ENCODE results near the gene RFESD.

DNA sequence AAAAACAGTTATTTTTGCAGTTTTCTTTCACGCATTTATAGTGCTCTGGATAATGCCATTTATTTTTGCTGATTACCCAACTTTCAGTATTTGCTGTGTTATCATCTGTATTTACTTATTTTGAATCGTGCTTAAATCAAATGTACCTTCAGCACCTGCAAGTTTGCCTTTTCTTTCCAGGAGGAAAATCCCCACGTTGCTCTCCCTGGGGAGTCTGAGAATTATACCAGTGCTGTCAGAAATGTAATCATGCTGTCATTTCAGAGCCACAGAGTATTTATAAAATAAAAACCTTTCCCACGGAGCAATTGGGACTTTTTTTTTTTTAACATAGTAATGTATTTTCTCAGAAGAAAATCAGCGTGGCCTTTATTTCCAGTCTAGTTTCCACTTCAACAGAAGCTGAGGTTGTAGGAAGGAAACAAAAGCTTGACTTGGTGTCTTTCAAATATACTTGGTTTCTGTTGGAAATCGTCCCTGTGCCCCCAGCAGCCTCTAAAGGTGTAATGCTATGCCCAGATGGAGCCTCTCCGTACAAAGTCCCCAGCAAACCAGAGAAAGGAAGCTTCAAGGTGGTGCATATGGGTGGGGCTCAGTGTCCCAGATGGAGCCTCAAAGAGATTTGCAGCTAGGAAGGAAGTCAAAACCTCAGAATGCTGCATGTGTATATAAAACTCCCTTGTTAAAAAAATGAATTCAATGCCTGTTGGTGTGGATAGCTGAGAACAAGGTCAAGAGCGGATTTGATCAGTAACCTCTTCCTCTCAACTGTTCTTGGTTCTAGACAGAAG lies 24.5 kb upstream of the RFESD start:
- TF ChIP-seq SIN3A (conservative IDR thresholded peaks at IDR 0.05 in 1 of 2, IDR thresholded peaks at IDR 0.05 in 1 of 2; ENCODE audit: low read depth in 1 of 2, low read length in 2 of 2) = no peak
- TF ChIP-seq, protein P1, sequence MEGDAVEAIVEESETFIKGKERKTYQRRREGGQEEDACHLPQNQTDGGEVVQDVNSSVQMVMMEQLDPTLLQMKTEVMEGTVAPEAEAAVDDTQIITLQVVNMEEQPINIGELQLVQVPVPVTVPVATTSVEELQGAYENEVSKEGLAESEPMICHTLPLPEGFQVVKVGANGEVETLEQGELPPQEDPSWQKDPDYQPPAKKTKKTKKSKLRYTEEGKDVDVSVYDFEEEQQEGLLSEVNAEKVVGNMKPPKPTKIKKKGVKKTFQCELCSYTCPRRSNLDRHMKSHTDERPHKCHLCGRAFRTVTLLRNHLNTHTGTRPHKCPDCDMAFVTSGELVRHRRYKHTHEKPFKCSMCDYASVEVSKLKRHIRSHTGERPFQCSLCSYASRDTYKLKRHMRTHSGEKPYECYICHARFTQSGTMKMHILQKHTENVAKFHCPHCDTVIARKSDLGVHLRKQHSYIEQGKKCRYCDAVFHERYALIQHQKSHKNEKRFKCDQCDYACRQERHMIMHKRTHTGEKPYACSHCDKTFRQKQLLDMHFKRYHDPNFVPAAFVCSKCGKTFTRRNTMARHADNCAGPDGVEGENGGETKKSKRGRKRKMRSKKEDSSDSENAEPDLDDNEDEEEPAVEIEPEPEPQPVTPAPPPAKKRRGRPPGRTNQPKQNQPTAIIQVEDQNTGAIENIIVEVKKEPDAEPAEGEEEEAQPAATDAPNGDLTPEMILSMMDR (IDR thresholded peaks at IDR 0.05; ENCODE audit: control extremely low read depth in 1 of 3, insufficient read depth in 1 of 3, low read depth in 1 of 3, low read length in 3 of 3) = no peak

All from H1 (cell line).